ENCODE data around the gene CAT. TPM values are rescaled to one million over a fixed set of nuclear protein-coding genes. Genes with fewer than 3 reads are reported as not detected.

The CAT gene
- total RNA-seq, 1 experiment from 2014 or later = 26.6 TPM

DNA sequence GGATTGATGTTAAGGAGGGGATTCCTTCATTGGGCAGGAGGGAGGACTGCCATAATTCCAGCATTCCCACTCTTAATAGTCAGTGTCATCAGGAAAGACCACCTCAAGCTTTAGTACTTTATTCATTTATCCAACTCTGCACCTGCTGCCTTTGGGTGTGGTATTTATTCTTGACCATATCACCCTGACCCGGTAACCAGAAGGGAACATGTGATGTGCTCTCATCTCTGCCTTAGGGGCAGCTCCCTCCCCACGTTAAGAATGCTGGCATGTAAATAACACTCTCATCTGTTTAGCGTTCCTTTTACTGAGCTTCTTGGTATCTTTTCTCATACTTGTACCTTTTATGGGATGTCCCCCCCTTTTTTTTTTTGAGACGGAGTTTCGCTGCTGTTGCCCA lies 7.7 kb downstream of the CAT start:
- intact Hi-C loops (cut with micrococcal nuclease; ENCODE audit: unreplicated experiment) = no loop called here
- H3K36me3 ChIP-seq (ENCODE audit: insufficient read depth, low read length, poor library complexity, severe bottlenecking) = no peaks in the 10 kb centered on the region
- H3K4me1 ChIP-seq (ENCODE audit: insufficient read depth, low read length, poor library complexity, severe bottlenecking) = peaks cover 13% of the 10 kb centered on the region
- ChIA-PET POLR2A (ENCODE audit: low non-redundant PET) (no interaction called here), CTCF (no interaction called here)
- no TSS peak for BruUV-seq (replicated peaks)
- H3K27me3 ChIP-seq (replicated peaks; ENCODE audit: insufficient read depth, low read depth, low read length, poor library complexity) = no peaks in the 10 kb centered on the region
- H3K9me3 ChIP-seq (ENCODE audit: low read depth, low read length, poor library complexity, severe bottlenecking) = peaks cover 7% of the 10 kb centered on the region
- no peak for DNase-seq (ENCODE audit: low spot score)
- no peak overlapping the region for H3K27ac ChIP-seq (ENCODE audit: low read depth, low read length, poor library complexity, severe bottlenecking)
- TF ChIP-seq EZH2 (IDR thresholded peaks at IDR 0.05; ENCODE audit: borderline replicate concordance, low read depth, low read length, poor library complexity, severe bottlenecking) (no peak), CTCF (conservative IDR thresholded peaks at IDR 0.05; ENCODE audit: low read depth, low read length) (no peak)
- no peak overlapping the region for H3K4me3 ChIP-seq (ENCODE audit: low read depth, low read length, poor library complexity, severe bottlenecking)

- peaks cover under 1% of the 10 kb centered on the region for H3K9me3 ChIP-seq (ENCODE audit: low read depth, low read length, poor library complexity, severe bottlenecking)
- H3K36me3 ChIP-seq (ENCODE audit: insufficient read depth, low read length, poor library complexity, severe bottlenecking) = no peaks in the 10 kb centered on the region
- no peak overlapping the region for H3K27ac ChIP-seq (ENCODE audit: low read depth, low read length, poor library complexity, severe bottlenecking)
- intact Hi-C loops (cut with micrococcal nuclease; ENCODE audit: unreplicated experiment) = no loop called here
- ChIA-PET CTCF (no interaction called here), POLR2A (ENCODE audit: low non-redundant PET) (no interaction called here)
- H3K27me3 ChIP-seq (replicated peaks; ENCODE audit: insufficient read depth, low read depth, low read length, poor library complexity) = no peaks in the 10 kb centered on the region
- peaks cover 13% of the 10 kb centered on the region for H3K4me1 ChIP-seq (ENCODE audit: insufficient read depth, low read length, poor library complexity, severe bottlenecking)
- TF ChIP-seq CTCF (conservative IDR thresholded peaks at IDR 0.05; ENCODE audit: low read depth, low read length) (no peak), EZH2 (IDR thresholded peaks at IDR 0.05; ENCODE audit: borderline replicate concordance, low read depth, low read length, poor library complexity, severe bottlenecking) (no peak)
- no peak overlapping the region for H3K4me3 ChIP-seq (ENCODE audit: low read depth, low read length, poor library complexity, severe bottlenecking)
- no peak for DNase-seq (ENCODE audit: low spot score)
- BruUV-seq (replicated peaks) = no TSS peak
Measured at GRCh38 chr11:34447044-34447443, 8.3 kb downstream of the CAT start.

GRCh38 chr11:34448223-34448994 lies 9.7 kb downstream of the CAT start:
- Histone ChIP-seq H3K9me3 (ENCODE audit: low read depth, low read length, poor library complexity, severe bottlenecking) (no peaks in the 10 kb centered on the region), H3K4me1 (ENCODE audit: insufficient read depth, low read length, poor library complexity, severe bottlenecking) (peaks cover 13% of the 10 kb centered on the region), H3K4me3 (ENCODE audit: low read depth, low read length, poor library complexity, severe bottlenecking) (no peak overlapping the region), H3K27me3 (replicated peaks; ENCODE audit: insufficient read depth, low read depth, low read length, poor library complexity) (no peaks in the 10 kb centered on the region), H3K36me3 (ENCODE audit: insufficient read depth, low read length, poor library complexity, severe bottlenecking) (no peaks in the 10 kb centered on the region), H3K27ac (ENCODE audit: low read depth, low read length, poor library complexity, severe bottlenecking) (no peak overlapping the region)
- CTCF ChIA-PET = interaction anchor here (0.7 kb wide), 1 partner anchor 119 kb away, joined by 3 read pairs; no protein-coding TSS in a partner anchor
- no peak for DNase-seq (ENCODE audit: low spot score)
- TF ChIP-seq EZH2 (IDR thresholded peaks at IDR 0.05; ENCODE audit: borderline replicate concordance, low read depth, low read length, poor library complexity, severe bottlenecking) (no peak), CTCF (conservative IDR thresholded peaks at IDR 0.05; ENCODE audit: low read depth, low read length) (no peak)
- no TSS peak for BruUV-seq (replicated peaks)
- POLR2A ChIA-PET (ENCODE audit: low non-redundant PET) = no interaction called here
- intact Hi-C loops (cut with micrococcal nuclease; ENCODE audit: unreplicated experiment) = no loop called here
